ENCODE data around the gene CDHR5.

Gene CDHR5

GRCh38 chr11:629237-629583, 4.5 kb upstream of the CDHR5 start:
- Histone ChIP-seq H3K4me3 (ENCODE audit: low read length) (no peak overlapping the region), H3K4me1 (ENCODE audit: control insufficient read depth, low read depth, low read length) (no peaks in the 10 kb centered on the region), H3K9me3 (ENCODE audit: control insufficient read depth, low read depth, low read length) (no peaks in the 10 kb centered on the region), H3K9ac (ENCODE audit: low read length) (no peak overlapping the region), H3K36me3 (ENCODE audit: control insufficient read depth, low read depth, low read length) (no peaks in the 10 kb centered on the region), H3K27ac (ENCODE audit: low read length) (no peak overlapping the region), H3K27me3 (ENCODE audit: control insufficient read depth, insufficient read depth, low read length) (peaks cover 39% of the 10 kb centered on the region)

- Histone ChIP-seq H3K9me3 (ENCODE audit: control insufficient read depth, low read depth, low read length) (no peaks in the 10 kb centered on the region), H3K4me1 (ENCODE audit: control insufficient read depth, low read depth, low read length) (no peaks in the 10 kb centered on the region), H3K27ac (ENCODE audit: low read length) (no peak overlapping the region), H3K27me3 (ENCODE audit: control insufficient read depth, insufficient read depth, low read length) (peaks cover 39% of the 10 kb centered on the region), H3K4me3 (ENCODE audit: low read length) (no peak overlapping the region), H3K9ac (ENCODE audit: low read length) (no peak overlapping the region), H3K36me3 (ENCODE audit: control insufficient read depth, low read depth, low read length) (no peaks in the 10 kb centered on the region)
Observed at GRCh38 chr11:628056-628455, 3.3 kb upstream of the CDHR5 start.

- Histone ChIP-seq H3K36me3 (ENCODE audit: control insufficient read depth, low read depth, low read length) (no peaks in the 10 kb centered on the region), H3K9ac (ENCODE audit: low read length) (no peak overlapping the region), H3K4me1 (ENCODE audit: control insufficient read depth, low read depth, low read length) (no peaks in the 10 kb centered on the region), H3K9me3 (ENCODE audit: control insufficient read depth, low read depth, low read length) (no peaks in the 10 kb centered on the region), H3K27ac (ENCODE audit: low read length) (no peak overlapping the region), H3K27me3 (ENCODE audit: control insufficient read depth, insufficient read depth, low read length) (peaks cover 39% of the 10 kb centered on the region), H3K4me3 (ENCODE audit: low read length) (no peak overlapping the region)
Observed at GRCh38 chr11:627308-627576, 2.5 kb upstream of the CDHR5 start.

DNA sequence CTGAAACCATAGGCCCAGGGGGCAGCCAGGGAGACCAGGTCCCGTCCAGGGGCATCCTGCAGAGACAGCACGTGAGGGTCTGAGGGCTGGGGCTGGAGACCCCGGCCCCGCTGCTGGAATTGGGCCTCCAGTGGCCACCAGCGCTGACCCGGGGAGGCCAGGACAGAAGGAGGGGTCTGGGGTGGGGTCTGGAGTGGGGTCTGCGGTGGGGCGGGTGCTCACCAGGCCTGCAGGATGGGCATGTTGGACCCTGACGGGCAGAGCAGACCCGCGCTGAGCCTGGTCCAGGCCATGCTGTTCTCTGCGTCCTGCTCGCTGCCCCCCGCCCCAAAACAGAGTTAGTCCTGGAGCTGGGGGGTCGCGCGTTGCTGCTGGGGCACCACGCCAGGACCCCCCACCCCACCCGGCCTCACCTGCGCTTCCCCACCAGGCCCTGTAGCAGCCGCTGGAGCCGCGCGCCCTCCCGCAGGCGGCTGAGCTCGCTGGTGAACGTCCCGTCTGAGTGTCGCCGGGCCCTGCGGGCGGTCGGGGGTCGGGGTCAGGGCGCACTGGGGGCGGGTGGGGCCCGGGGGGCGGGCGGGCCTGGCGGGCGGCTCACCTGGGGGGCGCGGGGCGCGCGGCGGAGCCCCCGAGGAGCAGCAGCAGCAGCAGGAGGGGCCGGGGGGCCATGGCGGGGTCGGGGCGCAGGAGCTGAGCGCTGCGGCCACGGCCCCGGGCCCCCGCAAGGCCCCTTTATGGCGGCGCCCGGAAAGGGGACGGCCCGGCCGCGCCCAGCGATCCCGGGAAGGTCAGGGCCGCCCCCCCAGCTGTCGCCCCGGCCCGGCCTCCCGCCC, 1.9 kb upstream of the CDHR5 start, which contains the start of gene SCT:
TSS of gene SCT (minus strand) at position 707 of the 833 bp plus-strand sequence. CDS start at position 669, 38 bp downstream.
- Histone ChIP-seq H3K27ac (ENCODE audit: low read length) (no peak within 1 kb of the TSS), H3K4me1 (ENCODE audit: control insufficient read depth, low read depth, low read length) (no peaks in the 10 kb centered on the region), H3K36me3 (ENCODE audit: control insufficient read depth, low read depth, low read length) (no peaks in the 10 kb centered on the region), H3K4me3 (ENCODE audit: low read length) (no peak within 1 kb of the TSS), H3K9me3 (ENCODE audit: control insufficient read depth, low read depth, low read length) (no peaks in the 10 kb centered on the region), H3K9ac (ENCODE audit: low read length) (no peak within 1 kb of the TSS), H3K27me3 (ENCODE audit: control insufficient read depth, insufficient read depth, low read length) (peaks cover 39% of the 10 kb centered on the region)

DNA sequence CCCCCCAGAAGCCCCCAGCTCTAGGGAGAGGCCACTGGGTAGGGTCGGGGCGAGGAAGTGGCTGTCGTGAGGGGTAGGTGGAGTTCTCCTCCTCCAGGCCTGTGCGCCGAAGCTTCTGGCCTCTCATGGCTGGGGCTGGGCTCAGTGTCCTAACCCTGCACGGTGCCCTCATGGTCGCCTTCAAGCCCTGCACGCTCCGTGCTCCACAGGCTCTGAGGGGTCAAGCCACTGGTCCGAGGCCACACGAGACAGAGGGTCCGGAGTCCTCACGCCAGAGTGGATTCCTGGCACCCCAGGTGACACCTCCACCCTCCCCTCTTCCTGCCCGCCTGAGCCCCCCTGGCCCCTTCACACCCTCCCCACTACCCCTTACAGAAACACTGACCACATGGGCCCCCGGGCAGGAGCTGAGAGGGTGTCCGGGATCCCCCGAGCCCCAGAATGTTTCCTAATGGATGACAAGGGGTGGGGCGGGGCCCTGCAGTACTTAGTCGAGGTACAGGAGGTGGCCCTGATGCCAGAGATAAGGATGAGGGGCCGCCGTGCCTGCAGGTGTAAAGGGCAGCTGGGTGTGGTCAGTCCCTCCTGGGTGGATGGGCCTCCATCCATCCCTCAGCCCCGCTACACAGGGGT, 997 bp upstream of the CDHR5 start:
- Histone ChIP-seq H3K27me3 (ENCODE audit: control insufficient read depth, insufficient read depth, low read length) (peaks cover 39% of the 10 kb centered on the region), H3K4me3 (ENCODE audit: low read length) (no peak overlapping the region), H3K36me3 (ENCODE audit: control insufficient read depth, low read depth, low read length) (no peaks in the 10 kb centered on the region), H3K9ac (ENCODE audit: low read length) (no peak overlapping the region), H3K9me3 (ENCODE audit: control insufficient read depth, low read depth, low read length) (no peaks in the 10 kb centered on the region), H3K27ac (ENCODE audit: low read length) (no peak overlapping the region), H3K4me1 (ENCODE audit: control insufficient read depth, low read depth, low read length) (no peaks in the 10 kb centered on the region)

DNA sequence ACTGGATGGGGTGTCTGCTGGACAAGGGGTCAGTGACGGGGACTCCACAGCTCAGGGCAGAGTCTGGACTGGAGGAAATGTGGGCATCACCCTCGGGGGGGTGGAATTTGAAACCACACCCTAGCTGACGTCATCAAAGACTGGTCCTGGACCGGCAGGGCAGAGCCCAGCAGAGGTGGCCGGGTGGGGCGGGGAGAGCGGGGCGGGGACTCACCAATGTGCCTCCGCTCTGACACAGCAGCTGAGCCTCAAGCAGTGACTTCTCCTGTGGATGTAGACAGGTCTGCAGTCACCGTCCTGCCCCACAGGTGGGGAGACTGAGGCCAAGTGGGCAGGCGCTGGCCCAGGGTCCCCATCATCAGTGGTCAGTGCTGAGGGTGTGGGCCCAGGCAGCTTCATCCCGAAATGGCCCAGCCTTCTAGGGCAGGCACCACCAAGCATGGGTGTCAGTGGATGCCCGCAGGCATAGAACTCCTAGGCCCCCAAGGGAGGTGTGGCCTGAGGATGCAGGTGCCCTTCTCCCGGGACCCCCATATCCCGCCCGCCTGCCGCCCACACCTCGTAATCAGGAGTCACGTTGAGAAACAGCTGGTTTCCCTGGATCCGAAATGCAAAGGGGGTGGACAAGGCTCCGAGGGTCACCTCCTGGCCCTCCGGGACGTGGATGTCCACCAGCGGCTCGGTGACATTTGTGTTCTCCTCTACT, 603 bp downstream of the CDHR5 start:
- H3K9ac ChIP-seq (ENCODE audit: low read length) = no peak overlapping the region
- no peaks in the 10 kb centered on the region for H3K36me3 ChIP-seq (ENCODE audit: control insufficient read depth, low read depth, low read length)
- H3K4me1 ChIP-seq (ENCODE audit: control insufficient read depth, low read depth, low read length) = no peaks in the 10 kb centered on the region
- H3K4me3 ChIP-seq (ENCODE audit: low read length) = no peak overlapping the region
- H3K27ac ChIP-seq (ENCODE audit: low read length) = no peak overlapping the region
- H3K27me3 ChIP-seq (ENCODE audit: control insufficient read depth, insufficient read depth, low read length) = peaks cover 35% of the 10 kb centered on the region
- H3K9me3 ChIP-seq (ENCODE audit: control insufficient read depth, low read depth, low read length) = no peaks in the 10 kb centered on the region

- H3K9ac ChIP-seq (ENCODE audit: low read length) = no peak overlapping the region
- H3K27me3 ChIP-seq (ENCODE audit: control insufficient read depth, insufficient read depth, low read length) = peaks cover 27% of the 10 kb centered on the region
- no peaks in the 10 kb centered on the region for H3K36me3 ChIP-seq (ENCODE audit: control insufficient read depth, low read depth, low read length)
- H3K4me1 ChIP-seq (ENCODE audit: control insufficient read depth, low read depth, low read length) = no peaks in the 10 kb centered on the region
- H3K27ac ChIP-seq (ENCODE audit: low read length) = no peak overlapping the region
- no peaks in the 10 kb centered on the region for H3K9me3 ChIP-seq (ENCODE audit: control insufficient read depth, low read depth, low read length)
- no peak overlapping the region for H3K4me3 ChIP-seq (ENCODE audit: low read length)
Observed at GRCh38 chr11:623349-623869, 1.3 kb downstream of the CDHR5 start.

DNA sequence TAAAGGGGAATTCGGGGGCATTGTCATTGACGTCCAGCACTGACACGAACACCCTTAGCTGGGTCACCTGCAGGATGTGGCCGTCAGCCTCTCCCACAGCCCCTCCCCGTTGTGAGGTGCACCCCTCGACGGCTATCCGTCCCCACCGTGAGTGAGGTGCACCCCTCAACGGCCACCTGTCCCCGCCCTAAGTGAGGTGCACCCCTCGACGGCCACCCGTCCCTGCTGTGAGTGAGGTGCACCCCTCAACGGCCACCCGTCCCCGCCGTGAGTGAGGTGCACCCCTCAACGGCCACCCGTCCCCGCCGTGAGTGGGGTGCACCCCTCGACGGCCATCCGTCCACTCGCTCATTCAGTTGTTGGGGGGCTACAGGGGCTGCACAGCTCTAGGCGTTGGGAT, 2.9 kb downstream of the CDHR5 start:
- no peak overlapping the region for H3K4me3 ChIP-seq (ENCODE audit: low read length)
- no peak overlapping the region for H3K9ac ChIP-seq (ENCODE audit: low read length)
- no peaks in the 10 kb centered on the region for H3K9me3 ChIP-seq (ENCODE audit: control insufficient read depth, low read depth, low read length)
- no peaks in the 10 kb centered on the region for H3K36me3 ChIP-seq (ENCODE audit: control insufficient read depth, low read depth, low read length)
- H3K4me1 ChIP-seq (ENCODE audit: control insufficient read depth, low read depth, low read length) = no peaks in the 10 kb centered on the region
- peaks cover 16% of the 10 kb centered on the region for H3K27me3 ChIP-seq (ENCODE audit: control insufficient read depth, insufficient read depth, low read length)
- H3K27ac ChIP-seq (ENCODE audit: low read length) = no peak overlapping the region

DNA sequence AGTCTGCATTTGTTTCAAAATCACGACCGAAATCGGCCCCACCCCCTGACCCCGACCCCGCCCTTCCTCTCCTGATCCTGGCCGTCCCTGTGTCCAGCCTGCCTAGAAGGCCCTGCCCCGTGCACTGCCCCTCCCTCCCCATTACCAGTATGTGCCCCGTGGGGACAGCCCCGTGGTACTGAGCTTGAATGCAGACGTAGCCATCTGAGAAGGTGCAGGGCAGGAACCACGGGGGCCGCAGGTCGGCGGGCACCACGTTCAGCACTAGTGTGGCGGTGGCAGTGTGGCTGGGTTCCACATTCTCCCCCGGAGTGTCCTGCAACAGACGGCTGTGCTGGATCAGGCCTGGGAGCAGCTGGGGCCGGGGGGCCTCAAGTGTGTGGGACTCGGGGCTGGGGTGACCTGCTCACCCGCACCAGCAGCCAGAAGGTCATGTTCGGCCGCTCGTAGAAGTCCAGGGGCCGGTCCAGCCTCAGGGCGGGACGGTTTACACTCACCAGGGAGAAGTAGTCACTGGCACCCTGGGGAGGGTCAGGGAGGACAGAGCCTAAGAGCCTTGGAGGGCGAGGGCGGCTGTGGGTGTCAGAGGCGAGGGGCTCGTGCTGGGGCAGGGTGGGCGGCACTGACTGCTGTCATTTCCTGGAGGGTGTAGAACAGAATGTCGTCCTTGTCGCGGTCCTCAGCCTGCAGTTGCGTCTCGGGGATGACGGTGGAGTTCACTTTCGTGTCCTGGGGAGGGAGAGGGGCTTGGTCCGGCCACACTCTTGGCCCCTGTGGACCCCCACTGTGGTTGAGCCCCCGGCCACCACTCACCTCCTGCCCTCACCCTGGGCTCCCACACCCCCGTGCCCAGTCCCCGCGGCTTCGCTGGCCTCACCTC, 3.6 kb downstream of the CDHR5 start:
- H3K36me3 ChIP-seq (ENCODE audit: control insufficient read depth, low read depth, low read length) = no peaks in the 10 kb centered on the region
- peaks cover 10% of the 10 kb centered on the region for H3K27me3 ChIP-seq (ENCODE audit: control insufficient read depth, insufficient read depth, low read length)
- no peak overlapping the region for H3K27ac ChIP-seq (ENCODE audit: low read length)
- H3K9me3 ChIP-seq (ENCODE audit: control insufficient read depth, low read depth, low read length) = no peaks in the 10 kb centered on the region
- H3K9ac ChIP-seq (ENCODE audit: low read length) = no peak overlapping the region
- H3K4me3 ChIP-seq (ENCODE audit: low read length) = no peak overlapping the region
- H3K4me1 ChIP-seq (ENCODE audit: control insufficient read depth, low read depth, low read length) = no peaks in the 10 kb centered on the region

GRCh38 chr11:620201-620600, 4.6 kb downstream of the CDHR5 start:
- no peaks in the 10 kb centered on the region for H3K9me3 ChIP-seq (ENCODE audit: control insufficient read depth, low read depth, low read length)
- no peak overlapping the region for H3K4me3 ChIP-seq (ENCODE audit: low read length)
- H3K27me3 ChIP-seq (ENCODE audit: control insufficient read depth, insufficient read depth, low read length) = peaks cover under 1% of the 10 kb centered on the region
- H3K27ac ChIP-seq (ENCODE audit: low read length) = no peak overlapping the region
- H3K4me1 ChIP-seq (ENCODE audit: control insufficient read depth, low read depth, low read length) = no peaks in the 10 kb centered on the region
- no peak overlapping the region for H3K9ac ChIP-seq (ENCODE audit: low read length)
- no peaks in the 10 kb centered on the region for H3K36me3 ChIP-seq (ENCODE audit: control insufficient read depth, low read depth, low read length)

DNA sequence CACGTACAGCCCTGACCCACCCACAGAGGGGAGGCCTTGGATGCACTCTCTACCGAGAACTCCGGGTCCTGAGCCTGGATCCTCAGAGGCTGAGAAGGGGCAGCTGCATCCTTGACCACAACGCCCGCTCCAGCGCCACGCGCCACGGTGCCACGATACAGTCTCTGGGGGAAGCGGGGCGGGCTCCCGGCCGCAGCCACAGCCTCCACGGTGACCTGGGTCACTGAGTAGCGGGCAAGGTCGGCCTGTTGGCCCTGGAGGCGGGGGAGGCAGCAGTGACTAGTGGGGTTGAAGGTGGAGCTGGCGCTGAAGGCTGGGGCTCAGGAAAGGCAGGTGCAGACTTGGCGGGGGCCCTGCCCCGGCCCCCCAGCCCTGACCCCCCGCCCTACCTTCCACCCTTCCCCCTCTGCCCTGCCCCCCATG, 5.1 kb downstream of the CDHR5 start:
- Histone ChIP-seq H3K4me1 (ENCODE audit: control insufficient read depth, low read depth, low read length) (no peaks in the 10 kb centered on the region), H3K27me3 (ENCODE audit: control insufficient read depth, insufficient read depth, low read length) (no peaks in the 10 kb centered on the region), H3K27ac (ENCODE audit: low read length) (no peak overlapping the region), H3K9me3 (ENCODE audit: control insufficient read depth, low read depth, low read length) (no peaks in the 10 kb centered on the region), H3K36me3 (ENCODE audit: control insufficient read depth, low read depth, low read length) (no peaks in the 10 kb centered on the region), H3K9ac (ENCODE audit: low read length) (no peak overlapping the region), H3K4me3 (ENCODE audit: low read length) (no peak overlapping the region)

Data from iPS-18a (cell line).